Neural cell (in vitro differentiated cells): ENCODE measurements around the gene CLDN7.
A peak's percentile ranks its signal among the peaks of the same experiment; 100 is the strongest.

Experiments
- EP300 ChIP-seq: fragments of 450-650 bp; conservative IDR thresholded peaks from 2 replicates; pipeline ENCODE4 v1.6.1; 2014; ENCODE audit warnings: antibody characterized with exemption, mild to moderate bottlenecking, moderate library complexity; ENCODE audit not compliant: poor library complexity, severe bottlenecking
- EZH2 ChIP-seq: fragments of 200-600, 300-800 bp; shearing (Covaris generic), sonication (generic); IDR thresholded peaks from 2 replicates; pipeline ENCODE4 v1.6.1; 2014; ENCODE audit warnings: antibody characterized with exemption, low read length, borderline replicate concordance, mild to moderate bottlenecking; ENCODE audit not compliant: insufficient read depth, poor library complexity, severe bottlenecking
- POLR2AphosphoS5 ChIP-seq: IDR thresholded peaks from 2 replicates; pipeline ENCODE4 v1.6.1; 2012
- RAD21 ChIP-seq: fragments of 450-650 bp; conservative IDR thresholded peaks from 2 replicates; pipeline ENCODE4 v1.6.1; 2014; ENCODE audit warnings: antibody characterized with exemption, mild to moderate bottlenecking, moderate library complexity
- TF ChIP-seq, protein P1 (sequence below): fragments of 450-650 bp; IDR thresholded peaks from 2 replicates; pipeline ENCODE4 v1.5.1; 2014; ENCODE audit warnings: antibody characterized with exemption, mild to moderate bottlenecking, moderate library complexity; ENCODE audit not compliant: poor library complexity, severe bottlenecking

GRCh38 chr17:7219812-7220592 lies 42.3 kb downstream of the CLDN7 start, which contains the start of the genes ACADVL and DLG4:
- TF ChIP-seq EP300, result no peak
- TF ChIP-seq, protein P1, sequence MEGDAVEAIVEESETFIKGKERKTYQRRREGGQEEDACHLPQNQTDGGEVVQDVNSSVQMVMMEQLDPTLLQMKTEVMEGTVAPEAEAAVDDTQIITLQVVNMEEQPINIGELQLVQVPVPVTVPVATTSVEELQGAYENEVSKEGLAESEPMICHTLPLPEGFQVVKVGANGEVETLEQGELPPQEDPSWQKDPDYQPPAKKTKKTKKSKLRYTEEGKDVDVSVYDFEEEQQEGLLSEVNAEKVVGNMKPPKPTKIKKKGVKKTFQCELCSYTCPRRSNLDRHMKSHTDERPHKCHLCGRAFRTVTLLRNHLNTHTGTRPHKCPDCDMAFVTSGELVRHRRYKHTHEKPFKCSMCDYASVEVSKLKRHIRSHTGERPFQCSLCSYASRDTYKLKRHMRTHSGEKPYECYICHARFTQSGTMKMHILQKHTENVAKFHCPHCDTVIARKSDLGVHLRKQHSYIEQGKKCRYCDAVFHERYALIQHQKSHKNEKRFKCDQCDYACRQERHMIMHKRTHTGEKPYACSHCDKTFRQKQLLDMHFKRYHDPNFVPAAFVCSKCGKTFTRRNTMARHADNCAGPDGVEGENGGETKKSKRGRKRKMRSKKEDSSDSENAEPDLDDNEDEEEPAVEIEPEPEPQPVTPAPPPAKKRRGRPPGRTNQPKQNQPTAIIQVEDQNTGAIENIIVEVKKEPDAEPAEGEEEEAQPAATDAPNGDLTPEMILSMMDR, result no peak
- TF ChIP-seq RAD21, result no peak
- TF ChIP-seq EZH2, result no peak
- TF ChIP-seq POLR2AphosphoS5, result peak; percentile 67
